Adipose tissue (tissue), 3 donors: Measurements from ENCODE around the gene RADX. TPM values are rescaled to one million over a fixed set of nuclear protein-coding genes. Genes with fewer than 3 reads are reported as not detected.

Experiments used
- H3K27ac ChIP-seq: one replicate; pipeline ENCODE4 v1.5.1; 2013; ENCODE audit warnings: low read depth, low read length
- WGBS, 3 donors: extraction: QIAGEN DNeasy Blood & Tissue Kit; methylation state at CpG; one replicate each; pipeline ENCODE4 v1.1.7; 2013; 5-methylcytosine and 5-hydroxymethylcytosine counted together
- polyA plus RNA-seq, 3 donors: library from polyadenylated mRNA; stranded (reverse); fragments of 200-250 nt; gene quantifications; one replicate each; pipeline ENCODE4 v1.2.3, GENCODE V29; 2013
- donor health status: healthy with polysubstance abuse.
- donor health status: Bipolar disorder and iron deficiency.
- donor health status: healthy.

Gene RADX, protein sequence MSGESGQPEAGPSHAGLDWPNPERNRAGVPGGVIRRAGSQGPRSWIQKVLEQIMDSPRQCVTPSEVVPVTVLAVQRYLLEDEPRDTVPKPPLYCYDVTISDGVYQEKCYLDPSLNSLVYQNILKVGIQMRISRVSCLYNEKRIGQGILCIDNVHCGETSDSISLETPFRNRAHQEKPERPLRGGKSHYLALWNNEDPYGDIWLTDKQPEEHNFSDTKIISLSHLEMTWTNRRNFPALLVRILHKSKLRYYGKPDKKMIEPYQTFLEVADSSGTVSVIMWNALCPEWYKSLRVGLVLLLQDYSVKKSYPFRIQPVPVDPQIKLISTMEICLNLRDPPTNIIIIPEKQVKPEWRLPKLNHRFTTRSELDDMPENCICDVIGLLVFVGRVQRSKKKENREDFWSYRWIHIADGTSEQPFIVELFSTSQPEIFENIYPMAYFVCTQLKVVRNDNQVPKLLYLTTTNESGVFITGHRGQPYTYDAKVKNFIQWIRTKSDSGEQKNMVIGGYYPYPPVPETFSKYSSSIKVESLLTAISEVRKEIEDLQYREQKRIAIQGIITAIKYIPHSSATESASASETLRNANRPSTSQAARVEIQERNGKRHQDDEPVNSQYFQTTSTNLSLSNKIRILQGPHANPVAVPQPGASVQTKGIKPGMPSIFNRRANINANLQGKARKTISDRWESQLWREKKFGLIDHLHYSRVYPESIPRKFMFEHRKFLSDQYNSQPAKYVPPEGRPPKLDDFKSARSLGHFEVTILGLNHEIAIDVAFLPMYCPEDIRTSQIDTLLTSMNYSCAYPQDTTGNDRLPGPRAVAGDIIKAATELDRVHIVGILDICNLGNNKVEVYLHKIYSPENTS
- 1 to 10 TPM in 1 of 3 donors, under 1 TPM in 2; 0.34 to 1.2 (median 0.51) TPM for polyA plus RNA-seq

GRCh38 chrX:106611679-106612392, at the start of gene RADX:
TSS of gene RADX (plus strand) at chrX:106611978. CDS start at chrX:106612081, 103 bp downstream.
- WGBS, 3 donors = 0 to 27% (median 1%) methylated on average over 36 to 46 of the region's 46 CpGs
- no peak within 1 kb of the TSS for H3K27ac ChIP-seq

DNA sequence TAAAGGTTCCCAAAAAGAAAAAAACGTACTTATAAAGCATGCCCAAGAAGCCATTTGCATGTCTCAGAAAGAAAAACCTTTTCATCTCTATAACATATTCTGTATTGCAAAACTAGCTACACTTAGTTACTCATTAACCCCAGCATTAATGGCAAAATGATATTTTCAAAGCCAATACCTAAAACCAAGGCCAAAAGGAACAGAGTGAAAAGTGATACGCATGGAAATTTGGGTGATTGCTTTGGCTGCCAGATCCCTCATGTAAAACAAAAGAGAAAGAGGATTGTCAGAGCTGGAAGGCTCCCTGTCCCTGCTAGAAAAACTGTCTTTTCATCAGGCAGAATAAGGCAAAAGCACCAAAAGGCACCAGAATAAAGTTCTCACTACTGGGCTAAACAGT, 46.8 kb upstream of the RADX start:
- no peak overlapping the region for H3K27ac ChIP-seq
- 23 to 71% (median 55%) methylated on average over 2 of the region's 2 CpGs for WGBS, 3 donors

DNA sequence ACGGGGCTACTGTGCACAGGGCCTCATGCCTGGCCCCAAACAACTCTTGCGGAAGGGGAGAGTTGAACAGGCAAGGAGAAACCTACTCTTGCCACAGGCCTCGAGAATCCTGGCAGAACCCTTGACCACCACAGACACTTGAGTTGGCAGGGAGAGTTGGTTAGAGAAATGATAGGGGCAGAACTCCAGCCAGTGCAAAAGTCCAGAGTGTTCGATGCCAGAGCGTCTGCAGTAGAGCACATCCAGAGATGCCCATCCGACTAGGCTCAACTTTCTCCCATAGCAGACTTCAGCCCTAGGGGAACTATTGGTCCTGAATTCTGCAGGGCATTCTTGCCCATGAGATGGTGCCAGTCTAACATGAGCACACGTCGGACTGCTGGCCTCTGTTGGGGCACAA, 45.4 kb upstream of the RADX start:
- H3K27ac ChIP-seq = no peak overlapping the region
- WGBS, 3 donors = 84 to 91% (median 87%) methylated on average over 6 to 8 of the region's 8 CpGs

GRCh38 chrX:106581856-106582255, 29.9 kb upstream of the RADX start:
- WGBS, 3 donors = 66 to 93% (median 85%) methylated on average over 1 of the region's 1 CpG
- H3K27ac ChIP-seq = no peak overlapping the region

DNA sequence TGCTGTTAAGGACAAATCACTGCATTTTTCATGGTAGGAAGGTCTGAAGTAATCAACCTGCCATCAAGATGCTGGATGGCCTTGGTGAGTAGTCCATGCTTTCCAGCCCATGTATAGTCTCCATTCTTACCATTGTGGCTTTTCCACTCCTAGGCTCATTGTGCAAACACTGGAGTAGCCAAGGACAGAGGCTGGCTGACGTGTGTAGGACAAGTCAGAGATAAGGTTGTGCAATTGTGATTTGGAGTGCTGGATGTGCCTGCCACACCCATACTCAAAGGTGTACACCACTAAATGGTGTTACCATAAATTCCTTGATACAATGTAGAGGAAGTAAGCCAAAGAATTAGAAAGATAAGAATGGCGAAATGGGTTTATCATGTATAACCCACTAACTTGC, 26.3 kb upstream of the RADX start:
- H3K27ac ChIP-seq = no peak overlapping the region
- 43 to 68% (median 63%) methylated on average over 2 of the region's 2 CpGs for WGBS, 3 donors

GRCh38 chrX:106588801-106589200, 23.0 kb upstream of the RADX start:
- 49 to 84% (median 64%) methylated on average over 2 of the region's 2 CpGs for WGBS, 3 donors
- no peak overlapping the region for H3K27ac ChIP-seq

DNA sequence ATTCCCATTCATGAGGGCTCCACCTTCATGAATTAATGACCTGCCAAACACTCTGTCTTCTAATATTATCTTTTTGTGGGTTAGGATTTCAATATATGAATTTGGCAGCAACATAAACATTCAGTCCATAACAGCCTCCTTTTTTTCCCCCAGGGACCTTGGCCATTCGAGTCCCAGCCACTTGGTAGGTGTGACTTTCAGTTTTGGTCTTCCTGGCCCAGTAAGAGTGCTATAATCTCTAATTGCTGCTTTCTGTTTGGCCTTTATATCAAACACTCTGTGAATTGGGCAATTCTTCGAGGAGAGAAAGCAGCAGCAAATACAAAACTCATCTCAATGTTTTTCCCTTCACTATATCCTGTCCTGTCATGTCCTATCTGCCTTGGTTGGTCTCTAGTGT, 12.4 kb upstream of the RADX start:
- H3K27ac ChIP-seq = no peak overlapping the region
- 45 to 76% (median 66%) methylated on average over 2 of the region's 2 CpGs for WGBS, 3 donors

DNA sequence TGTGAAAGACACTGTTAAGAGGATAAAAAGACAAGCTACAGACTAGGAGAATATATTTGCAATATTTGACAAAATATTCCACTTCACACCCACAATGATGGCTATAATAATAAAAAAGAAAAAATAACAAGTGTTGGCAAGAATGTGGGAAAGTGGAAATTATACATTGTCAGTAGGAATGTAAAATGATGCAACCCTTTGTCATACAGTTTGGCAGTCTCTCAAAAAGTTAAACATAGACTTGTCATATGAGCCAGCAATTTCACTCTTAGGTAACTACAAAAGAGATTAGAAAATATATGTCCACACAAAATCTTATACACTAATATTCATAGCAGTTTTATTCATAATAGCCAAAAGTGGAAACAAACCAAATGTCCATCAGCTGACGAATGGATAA, 5.2 kb upstream of the RADX start:
- WGBS, 3 donors = 58 to 88% (median 83%) methylated on average over 1 of the region's 1 CpG
- H3K27ac ChIP-seq = no peak overlapping the region

DNA sequence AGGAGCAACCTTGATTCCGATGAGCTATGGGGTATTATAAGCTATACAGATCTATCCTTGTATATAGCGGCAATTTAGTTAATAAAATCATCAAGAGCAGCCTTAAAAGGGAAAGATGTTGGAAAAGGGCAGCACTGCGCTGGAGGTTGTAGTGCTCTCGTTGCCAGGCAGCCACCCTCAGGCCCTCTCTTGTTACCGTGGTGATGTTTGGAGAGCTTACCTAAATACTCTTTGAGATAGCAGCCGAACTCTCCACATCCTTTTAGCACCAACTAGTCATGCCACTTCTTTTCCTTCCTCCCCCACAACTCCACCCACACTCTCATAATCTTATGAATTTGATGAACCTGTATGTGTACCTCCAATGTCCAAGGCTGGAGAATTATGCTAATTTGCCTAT, 3.8 kb upstream of the RADX start:
- no peak overlapping the region for H3K27ac ChIP-seq
- WGBS, 3 donors = 51 to 52% (median 51%) methylated on average over 6 of the region's 6 CpGs

GRCh38 chrX:106611317-106611678, 480 bp upstream of the RADX start:
- WGBS, 3 donors = 6 to 21% (median 19%) methylated on average over 1 of the region's 1 CpG
- no peak overlapping the region for H3K27ac ChIP-seq

GRCh38 chrX:106612393-106612763, 600 bp downstream of the RADX start:
- 0 to 23% (median 3%) methylated on average over 8 of the region's 8 CpGs for WGBS, 3 donors
- H3K27ac ChIP-seq = no peak overlapping the region

DNA sequence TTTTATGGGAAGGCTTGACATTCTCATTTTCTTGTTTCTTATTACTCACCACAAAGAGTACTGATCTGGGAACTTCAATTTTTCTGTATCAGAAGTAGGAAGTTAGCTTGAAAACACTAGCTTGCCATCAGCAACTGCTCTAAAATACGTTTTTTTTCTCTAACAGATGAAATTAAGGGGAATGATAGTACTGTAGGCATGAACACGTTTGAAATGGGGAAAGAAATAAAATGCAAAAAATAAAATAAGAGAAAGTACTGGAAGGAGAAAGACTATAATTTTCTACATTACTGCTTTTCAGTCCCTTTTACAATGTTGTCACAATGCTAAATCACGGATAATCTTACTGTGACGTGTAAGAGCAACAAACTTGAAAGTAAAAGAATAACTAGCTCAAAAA, 1.5 kb downstream of the RADX start:
- WGBS, 3 donors = 19 to 41% (median 32%) methylated on average over 4 of the region's 4 CpGs

DNA sequence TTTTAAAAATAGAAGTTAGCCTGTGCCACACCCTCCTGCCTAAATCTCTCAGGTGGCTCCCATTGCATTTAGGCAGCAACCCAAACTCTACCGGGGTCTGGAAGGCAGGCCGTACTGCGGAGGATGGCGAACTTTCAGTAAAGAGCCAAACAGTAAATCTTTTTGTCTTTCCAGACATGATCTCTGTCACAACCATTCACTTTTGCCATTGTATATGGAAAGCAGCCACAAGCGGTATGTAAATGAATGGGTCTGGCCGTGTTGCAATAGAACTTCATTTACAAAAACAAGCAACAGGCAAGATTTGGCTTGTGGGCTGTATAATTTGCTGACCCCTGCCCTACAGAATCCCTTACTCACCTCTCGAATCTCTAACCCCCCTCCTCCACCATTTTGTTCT, 3.3 kb downstream of the RADX start:
- WGBS, 3 donors = 66 to 88% (median 80%) methylated on average over 7 of the region's 7 CpGs
- no peak overlapping the region for H3K27ac ChIP-seq

More for the DNA sequence above, 1.5 kb downstream of the RADX start:
- H3K27ac ChIP-seq = no peak overlapping the region

GRCh38 chrX:106619797-106620196, 8.0 kb downstream of the RADX start:
- no peak overlapping the region for H3K27ac ChIP-seq
- 27 to 47% (median 39%) methylated on average over 3 of the region's 3 CpGs for WGBS, 3 donors

- H3K27ac ChIP-seq = no peak overlapping the region
- 85 to 100% (median 92%) methylated on average over 2 of the region's 2 CpGs for WGBS, 3 donors
These were observed 10.1 kb downstream of the RADX start for GRCh38 chrX:106621836-106622235.

- H3K27ac ChIP-seq = no peak overlapping the region
These were observed 15.0 kb downstream of the RADX start for GRCh38 chrX:106626789-106627188.

- H3K27ac ChIP-seq = no peak overlapping the region
These were observed 19.8 kb downstream of the RADX start for GRCh38 chrX:106631615-106632014.

GRCh38 chrX:106649523-106650428, 38.0 kb downstream of the RADX start:
- WGBS, 3 donors = 52 to 77% (median 56%) methylated on average over 1 of the region's 1 CpG
- H3K27ac ChIP-seq = no peak overlapping the region
